Activated gamma-delta T cell treated with anti-CD3 and anti-CD28 coated beads, Interleukin-2, amount 50 U/mL, for 16 hours (primary cell): Measurements from ENCODE around the gene ODF2L.

Experiments
- DNase-seq: peaks from one replicate; pipeline ENCODE4 v3.0.0-alpha.2; 2020; ENCODE audit warnings: low read depth

ODF2L gene

GRCh38 chr1:86395751-86396497 lies at the start of gene ODF2L:
Gene ODF2L, minus strand, starts transcription at chr1:86396323. Its CDS starts 9,296 bp downstream, at chr1:86387027.
- DNase-seq: peak; percentile 82

- no peak for DNase-seq
Observed at GRCh38 chr1:86445919-86446318, 49.8 kb upstream of the ODF2L start.

GRCh38 chr1:86441997-86442396 lies 45.9 kb upstream of the ODF2L start:
- DNase-seq: no peak

- no peak for DNase-seq
Observed at GRCh38 chr1:86441581-86441980, 45.5 kb upstream of the ODF2L start.

- no peak for DNase-seq
Observed at GRCh38 chr1:86436041-86436440, 39.9 kb upstream of the ODF2L start.

GRCh38 chr1:86435327-86435726 lies 39.2 kb upstream of the ODF2L start:
- DNase-seq: no peak

GRCh38 chr1:86434059-86434458 lies 37.9 kb upstream of the ODF2L start:
- no peak for DNase-seq

- no peak for DNase-seq
Observed at GRCh38 chr1:86430376-86430775, 34.3 kb upstream of the ODF2L start.

GRCh38 chr1:86429835-86430234 lies 33.7 kb upstream of the ODF2L start:
- no peak for DNase-seq

GRCh38 chr1:86429122-86429725 lies 33.1 kb upstream of the ODF2L start:
- DNase-seq: no peak

GRCh38 chr1:86423873-86424272 lies 27.8 kb upstream of the ODF2L start, which contains the start of gene CLCA2:
Gene CLCA2, plus strand, starts transcription at chr1:86424171. Its CDS starts 77 bp downstream, at chr1:86424248.
- no peak for DNase-seq

- no peak for DNase-seq
Observed at GRCh38 chr1:86423473-86423872, 27.4 kb upstream of the ODF2L start.

- no peak for DNase-seq
Observed at GRCh38 chr1:86421601-86422280, 25.6 kb upstream of the ODF2L start.

GRCh38 chr1:86419277-86419903 lies 23.3 kb upstream of the ODF2L start:
- no peak for DNase-seq

GRCh38 chr1:86416343-86416742 lies 20.2 kb upstream of the ODF2L start:
- DNase-seq: no peak

GRCh38 chr1:86410879-86411278 lies 14.8 kb upstream of the ODF2L start:
- no peak for DNase-seq

GRCh38 chr1:86409416-86410021 lies 13.4 kb upstream of the ODF2L start:
- DNase-seq: no peak

GRCh38 chr1:86396498-86396890 lies 371 bp upstream of the ODF2L start:
- no peak for DNase-seq

- DNase-seq: no peak
Observed at GRCh38 chr1:86394416-86394815, 1.7 kb downstream of the ODF2L start.

- DNase-seq: no peak
Observed at GRCh38 chr1:86389307-86389706, 6.8 kb downstream of the ODF2L start.

GRCh38 chr1:86388777-86389176 lies 7.3 kb downstream of the ODF2L start:
- DNase-seq: no peak

- DNase-seq: no peak
Observed at GRCh38 chr1:86387916-86388627, 8.1 kb downstream of the ODF2L start.
